ENCODE data around the gene SMOC2.
"Not testable (repeated sequence)": the region's sequence is repeated elsewhere in the genome, so short reads cannot be mapped to it uniquely, and the experiment has no call there.

Gene SMOC2

GRCh38 chr6:168703990-168704389 lies 263.0 kb downstream of the SMOC2 start:
- H3K9me3 ChIP-seq: no peaks in the 10 kb centered on the region
- DNase-seq: no peak
- H3K36me3 ChIP-seq: no peaks in the 10 kb centered on the region
- no peaks in the 10 kb centered on the region for H3K4me1 ChIP-seq
- no peak overlapping the region for H3K4me3 ChIP-seq (ENCODE audit: low read depth, low read length)
- TF ChIP-seq CTCF (IDR thresholded peaks at IDR 0.05; ENCODE audit: low read depth, low read length): no peak
- no peaks in the 10 kb centered on the region for H3K27me3 ChIP-seq

- Histone ChIP-seq H3K4me1 (no peaks in the 10 kb centered on the region), H3K27me3 (no peaks in the 10 kb centered on the region)
Observed at GRCh38 chr6:168704678-168705077, 263.7 kb downstream of the SMOC2 start.

GRCh38 chr6:168705271-168705670 lies 264.3 kb downstream of the SMOC2 start:
- not testable (repeated sequence) for H3K4me3 ChIP-seq (ENCODE audit: low read depth, low read length); H3K4me1 ChIP-seq; DNase-seq; H3K36me3 ChIP-seq; H3K9me3 ChIP-seq; H3K27me3 ChIP-seq

More at GRCh38 chr6:168704678-168705077, 263.7 kb downstream of the SMOC2 start:
- Histone ChIP-seq H3K4me3 (ENCODE audit: low read depth, low read length) (no peak overlapping the region), H3K36me3 (no peaks in the 10 kb centered on the region), H3K9me3 (no peaks in the 10 kb centered on the region)
- DNase-seq: no peak
- TF ChIP-seq CTCF (IDR thresholded peaks at IDR 0.05; ENCODE audit: low read depth, low read length): no peak

GRCh38 chr6:168706471-168707177 lies 265.6 kb downstream of the SMOC2 start:
- DNase-seq: no peak
- TF ChIP-seq CTCF (IDR thresholded peaks at IDR 0.05; ENCODE audit: low read depth, low read length): no peak
- no peaks in the 10 kb centered on the region for H3K4me1 ChIP-seq

GRCh38 chr6:168708526-168708925 lies 267.5 kb downstream of the SMOC2 start:
- no peaks in the 10 kb centered on the region; the same call in 1 of the 2 replicates for H3K9me3 ChIP-seq
- no peaks in the 10 kb centered on the region for H3K4me1 ChIP-seq
- no peak for TF ChIP-seq CTCF (IDR thresholded peaks at IDR 0.05; ENCODE audit: low read depth, low read length)
- no peak overlapping the region for H3K4me3 ChIP-seq (ENCODE audit: low read depth, low read length)
- no peaks in the 10 kb centered on the region for H3K27me3 ChIP-seq
- no peak for DNase-seq
- no peaks in the 10 kb centered on the region for H3K36me3 ChIP-seq

More at GRCh38 chr6:168706471-168707177, 265.6 kb downstream of the SMOC2 start:
- H3K4me3 ChIP-seq (ENCODE audit: low read depth, low read length): no peak overlapping the region
- no peaks in the 10 kb centered on the region for H3K27me3 ChIP-seq
- no peaks in the 10 kb centered on the region for H3K9me3 ChIP-seq
- H3K36me3 ChIP-seq: no peaks in the 10 kb centered on the region

- no peaks in the 10 kb centered on the region; the same call in 1 of the 2 replicates for H3K9me3 ChIP-seq
- H3K36me3 ChIP-seq: no peaks in the 10 kb centered on the region
- no peak for DNase-seq
- TF ChIP-seq CTCF (IDR thresholded peaks at IDR 0.05; ENCODE audit: low read depth, low read length): no peak
- H3K4me3 ChIP-seq (ENCODE audit: low read depth, low read length): no peak overlapping the region
- no peaks in the 10 kb centered on the region for H3K4me1 ChIP-seq
- no peaks in the 10 kb centered on the region for H3K27me3 ChIP-seq
Observed at GRCh38 chr6:168708984-168709383, 268.0 kb downstream of the SMOC2 start.

Measured in BE2C (cell line).